B cell (primary cell): Measurements from ENCODE around the gene PSMC3IP. TPM values are rescaled to one million over a fixed set of nuclear protein-coding genes. Genes with fewer than 3 reads are reported as not detected.
A peak's percentile ranks its signal among the peaks of the same experiment; 100 is the strongest.

Source experiments
- ATAC-seq: fragments of 200-7000 bp; cut with Tn5 transposase; one replicate; pipeline ENCODE4 v1.10.0; 2021; ENCODE audit warnings: low read depth, mild to moderate bottlenecking, moderate number of reproducible peaks, moderate library complexity
- CTCF ChIA-PET: fragments of 350-600 bp; sonication (Branson Sonifier 250); formaldehyde crosslinking; loops from one replicate; lab custom pipeline; 2021; ENCODE audit warnings: antibody characterized with exemption, inconsistent platforms; lab: Charles Lee
- POLR2A ChIA-PET: fragments of 350-600 bp; sonication (Branson Sonifier 250); formaldehyde crosslinking; loops from one replicate; lab custom pipeline; 2021; ENCODE audit warnings: antibody characterized with exemption; lab: Charles Lee
- DNase-seq: peaks from one replicate; pipeline ENCODE4 v3.0.0; 2013
- H2AFZ ChIP-seq: 2 replicates; pipeline ENCODE4 v1.6.1; 2012; ENCODE audit warnings: mild to moderate bottlenecking, low read depth, low read length; ENCODE audit not compliant: insufficient read depth, poor library complexity, severe bottlenecking
- H3K27ac ChIP-seq, 2 donors: 1 replicate in 1 of 2; 2 replicates in 1 of 2; pipeline ENCODE4 v1.5.1; 2012 to 2013; ENCODE audit warnings: low read length in 2 of 2, mild to moderate bottlenecking in 2 of 2, moderate library complexity in 1 of 2
- H3K27me3 ChIP-seq, 4 experiments: fragments of 200-600 bp in 1 of 4; sonication (generic) in 1 of 4; replicated peaks in 1 of 4; 1 replicate in 2 of 4; 2 replicates in 2 of 4; pipeline versions ENCODE4 v1.6.1 to v1.7.0; 2013 to 2016; ENCODE audit warnings: low read length in 3 of 4, mild to moderate bottlenecking in 2 of 4, mixed read lengths in 1 of 4, moderate library complexity in 1 of 4; ENCODE audit not compliant: insufficient read depth in 4 of 4, control insufficient read depth in 3 of 4; ENCODE audit errors: control extremely low read depth in 1 of 4
- H3K36me3 ChIP-seq, 2 experiments: replicated peaks in 1 of 2; 1 replicate in 1 of 2; 2 replicates in 1 of 2; pipeline versions ENCODE4 v1.6.1 to v1.7.1; 2013; ENCODE audit warnings: low read length in 1 of 2; ENCODE audit not compliant: insufficient read depth in 2 of 2, control insufficient read depth in 1 of 2; ENCODE audit errors: control extremely low read depth in 1 of 2, extremely low read depth in 1 of 2
- H3K4me1 ChIP-seq, 2 donors: fragments of 200-600 bp in 1 of 2; sonication (generic) in 1 of 2; 1 replicate in 1 of 2; 2 replicates in 1 of 2; pipeline versions ENCODE4 v1.5.1 to v1.6.1; 2013 to 2017; ENCODE audit warnings: low read length in 2 of 2; ENCODE audit not compliant: control insufficient read depth in 2 of 2, insufficient read depth in 2 of 2
- H3K4me2 ChIP-seq: replicated peaks from 2 replicates; pipeline ENCODE3; 2012; ENCODE audit warnings: mild to moderate bottlenecking, low read depth, low read length; ENCODE audit not compliant: poor library complexity, severe bottlenecking
- H3K4me3 ChIP-seq, 5 experiments: fragments of 200-600 bp in 1 of 5; sonication (generic) in 1 of 5; 1 replicate in 3 of 5; 2 replicates in 2 of 5; pipeline versions ENCODE4 v1.5.1 to v1.7.0; 2011 to 2016; ENCODE audit warnings: low read length in 4 of 5, mild to moderate bottlenecking in 4 of 5, low read depth in 2 of 5, control low read depth in 1 of 5, moderate library complexity in 1 of 5; ENCODE audit not compliant: insufficient read depth in 1 of 5; ENCODE audit errors: control extremely low read depth in 1 of 5, extremely low read depth in 1 of 5
- H3K79me2 ChIP-seq: fragments of 200-600 bp; sonication (generic); one replicate; pipeline ENCODE4 v1.6.0; 2016; ENCODE audit warnings: low read length; ENCODE audit not compliant: control insufficient read depth, insufficient read depth
- H3K9ac ChIP-seq: fragments of 200-600 bp; sonication (generic); 2 replicates; pipeline ENCODE4 v1.6.1; 2017; ENCODE audit warnings: mild to moderate bottlenecking, low read length, moderate library complexity
- H3K9me3 ChIP-seq, 3 donors: one replicate each; pipeline versions ENCODE4 v1.6.1 to v1.7.1; 2013; ENCODE audit warnings: low read length in 2 of 3; ENCODE audit not compliant: control insufficient read depth in 2 of 3, insufficient read depth in 1 of 3; ENCODE audit errors: control extremely low read depth in 1 of 3
- H4K20me1 ChIP-seq: 2 replicates; pipeline ENCODE4 v1.6.0; 2012; ENCODE audit warnings: mild to moderate bottlenecking, low read length; ENCODE audit not compliant: insufficient read depth, control insufficient read depth, poor library complexity, severe bottlenecking
- H3K27ac Mint-ChIP-seq: one replicate; pipeline ENCODE4 v1.8.0; 2021; ENCODE audit warnings: mixed read lengths
- H3K27me3 Mint-ChIP-seq: one replicate; pipeline ENCODE4 v1.8.0; 2021; ENCODE audit warnings: mixed read lengths
- H3K4me1 Mint-ChIP-seq: one replicate; pipeline ENCODE4 v1.8.0; 2021; ENCODE audit warnings: mixed read lengths
- H3K4me3 Mint-ChIP-seq: one replicate; pipeline ENCODE4 v1.8.0; 2021; ENCODE audit warnings: mixed read lengths
- H3K9me3 Mint-ChIP-seq: one replicate; pipeline ENCODE4 v1.8.0; 2022; ENCODE audit warnings: mixed read lengths; ENCODE audit not compliant: insufficient read depth
- EZH2 ChIP-seq: IDR thresholded peaks from 2 replicates; pipeline ENCODE4 v1.6.1; 2012; ENCODE audit warnings: borderline replicate concordance, low read depth, mild to moderate bottlenecking, moderate library complexity, low read length; ENCODE audit not compliant: insufficient read depth, poor library complexity, severe bottlenecking
- WGBS: methylation state at CpG from one replicate; pipeline ENCODE4 v1.1.5; 2013; ENCODE audit warnings: missing lambda C conversion rate; ENCODE audit not compliant: insufficient coverage; 5-methylcytosine and 5-hydroxymethylcytosine counted together
- intact Hi-C: fragments of 100-400 bp; cut with micrococcal nuclease; formaldehyde crosslinking; loops from one replicate; pipeline ENCODE4 v1.10.0; 2022
- polyA plus RNA-seq: library from polyadenylated mRNA; depleted of rRNA; stranded (reverse); fragments of >200 nt; gene quantifications from 2 replicates; pipeline ENCODE4 v1.2.3, GENCODE V29; 2012
- total RNA-seq, 2 donors: library from RNA; stranded (reverse); fragments of 120-200 nt in 1 of 2; gene quantifications; 1 replicate in 1 of 2; 2 replicates in 1 of 2; pipeline versions ENCODE4 v1.2.3 to v1.2.4, GENCODE V29; 2013 to 2022
- TF ChIP-seq, protein P1 (sequence below): fragments of 200-600 bp; IDR thresholded peaks from one replicate; pipeline ENCODE4 v1.8.0; 2022; ENCODE audit warnings: antibody characterized with exemption, mild to moderate bottlenecking

PSMC3IP gene
- total and polyA plus RNA-seq, 2 donors (not counting 1 experiment from before 2014, with no cell fraction given) = 2.8 to 10.4 TPM

- peak overlapping the region; percentile 100 for H3K4me3 Mint-ChIP-seq
- H3K4me2 ChIP-seq = peak overlapping the region; percentile 82
- H4K20me1 ChIP-seq = peaks cover 49% of the 10 kb centered on the region
- H3K27ac ChIP-seq = peak overlapping the region; percentile 79 to 95
- DNase-seq (no peak), ATAC-seq (peak; percentile 42)
- H3K4me1 Mint-ChIP-seq = peaks cover 56% of the 10 kb centered on the region
- H3K4me3 ChIP-seq = peak overlapping the region; percentile 73 to 94 (median 83)
- peak overlapping the region; percentile 91 for H3K9ac ChIP-seq
- WGBS = 1% methylated on average over 27 of the region's 30 CpGs
- H2AFZ ChIP-seq = peak overlapping the region; percentile 98
- intact Hi-C loops = loop anchor here (1.0 kb wide), 7 partner anchors 31 to 390 kb away; partner anchors contain the start of genes EZH1, NAGLU, PSMC3IP and PTGES3L
- no peak for TF ChIP-seq EZH2
- TF ChIP-seq, protein P1, sequence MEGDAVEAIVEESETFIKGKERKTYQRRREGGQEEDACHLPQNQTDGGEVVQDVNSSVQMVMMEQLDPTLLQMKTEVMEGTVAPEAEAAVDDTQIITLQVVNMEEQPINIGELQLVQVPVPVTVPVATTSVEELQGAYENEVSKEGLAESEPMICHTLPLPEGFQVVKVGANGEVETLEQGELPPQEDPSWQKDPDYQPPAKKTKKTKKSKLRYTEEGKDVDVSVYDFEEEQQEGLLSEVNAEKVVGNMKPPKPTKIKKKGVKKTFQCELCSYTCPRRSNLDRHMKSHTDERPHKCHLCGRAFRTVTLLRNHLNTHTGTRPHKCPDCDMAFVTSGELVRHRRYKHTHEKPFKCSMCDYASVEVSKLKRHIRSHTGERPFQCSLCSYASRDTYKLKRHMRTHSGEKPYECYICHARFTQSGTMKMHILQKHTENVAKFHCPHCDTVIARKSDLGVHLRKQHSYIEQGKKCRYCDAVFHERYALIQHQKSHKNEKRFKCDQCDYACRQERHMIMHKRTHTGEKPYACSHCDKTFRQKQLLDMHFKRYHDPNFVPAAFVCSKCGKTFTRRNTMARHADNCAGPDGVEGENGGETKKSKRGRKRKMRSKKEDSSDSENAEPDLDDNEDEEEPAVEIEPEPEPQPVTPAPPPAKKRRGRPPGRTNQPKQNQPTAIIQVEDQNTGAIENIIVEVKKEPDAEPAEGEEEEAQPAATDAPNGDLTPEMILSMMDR = no peak
- H3K27ac Mint-ChIP-seq = peak overlapping the region; percentile 98
- POLR2A ChIA-PET = interaction anchor here (0.6 to 3.0 kb wide), 6 partner anchors 17 to 232 kb away, joined by 3 to 19 read pairs (median 5); partner anchors contain the start of genes PLEKHH3 and PSMC3IP
- no peaks in the 10 kb centered on the region for H3K9me3 Mint-ChIP-seq
- H3K27me3 Mint-ChIP-seq = no peaks in the 10 kb centered on the region
- H3K9me3 ChIP-seq = no peaks in the 10 kb centered on the region
- H3K27me3 ChIP-seq = no peaks in the 10 kb centered on the region
- peaks cover 0 to 17% of the 10 kb centered on the region in 2 experiments for H3K36me3 ChIP-seq
- CTCF ChIA-PET = interaction anchor here (0.6 to 3.3 kb wide), 20 partner anchors 11 to 825 kb away, joined by 3 to 35 read pairs (median 4); partner anchors contain the start of genes PLEKHH3 and PSMC3IP
- H3K4me1 ChIP-seq = peaks cover 40 to 44% of the 10 kb centered on the region in 2 donors
- peaks cover 63% of the 10 kb centered on the region for H3K79me2 ChIP-seq
These were observed 31.0 kb upstream of the PSMC3IP start for GRCh38 chr17:42608305-42609181.
